Heart right ventricle (tissue), 16 donors: Measurements from ENCODE around the gene SPATC1L. TPM values are rescaled to one million over a fixed set of nuclear protein-coding genes. Genes with fewer than 3 reads are reported as not detected.

Source experiments
- ATAC-seq, 8 donors: fragments of 200-7000 bp; cut with Tn5 transposase; one replicate each; pipeline ENCODE4 v1.9.1; 2020; ENCODE audit warnings: mild to moderate bottlenecking in 8 of 8, moderate library complexity in 8 of 8, moderate number of reproducible peaks in 1 of 8
- DNase-seq, 2 donors: peaks; one replicate each; pipeline ENCODE4 v3.0.0-alpha.2; 2020
- H3K27ac ChIP-seq, 10 donors: fragments of 200-600 bp; sonication (generic) in 2 of 10; one replicate each; pipeline versions ENCODE4 v1.5.0 to v1.8.0; 2020 to 2022; ENCODE audit warnings: mild to moderate bottlenecking in 3 of 10
- H3K27me3 ChIP-seq, 7 donors: fragments of 200-600 bp; one replicate each; pipeline ENCODE4 v1.8.0; 2021 to 2022; ENCODE audit warnings: mild to moderate bottlenecking in 2 of 7
- H3K36me3 ChIP-seq, 9 donors: fragments of 200-600 bp; sonication (generic) in 1 of 9; one replicate each; pipeline versions ENCODE4 v1.5.0 to v1.8.0; 2020 to 2022; ENCODE audit warnings: mild to moderate bottlenecking in 2 of 9
- H3K4me1 ChIP-seq, 9 donors: fragments of 200-600 bp; sonication (generic) in 1 of 9; one replicate each; pipeline versions ENCODE4 v1.5.0 to v1.8.0; 2020 to 2022; ENCODE audit warnings: mild to moderate bottlenecking in 4 of 9
- H3K4me3 ChIP-seq, 10 donors: fragments of 200-600 bp; sonication (generic) in 2 of 10; one replicate each; pipeline versions ENCODE4 v1.5.0 to v1.8.0; 2020 to 2022; ENCODE audit warnings: mild to moderate bottlenecking in 7 of 10, moderate library complexity in 2 of 10
- H3K9me3 ChIP-seq, 11 donors: fragments of 200-600 bp in 10 of 11; sonication (generic) in 2 of 11; one replicate each; pipeline versions ENCODE4 v1.5.0 to v1.8.0; 2013 to 2022; ENCODE audit warnings: mild to moderate bottlenecking in 2 of 11, control low read depth in 1 of 11, moderate library complexity in 1 of 11
- WGBS, 2 donors: extraction: QIAGEN DNeasy Blood & Tissue Kit; methylation state at CpG; one replicate each; pipeline ENCODE4 v1.1.7; 2013; ENCODE audit warnings: inconsistent platforms in 1 of 2; 5-methylcytosine and 5-hydroxymethylcytosine counted together
- intact Hi-C, 10 donors: fragments of 100-400 bp; cut with DNase I; formaldehyde crosslinking; loops; one replicate each; pipeline versions ENCODE4 v1.11.1 to v1.14.2; 2022
- polyA plus RNA-seq, 2 donors: library from polyadenylated mRNA; stranded (reverse); fragments of 200-250 nt; gene quantifications; one replicate each; pipeline ENCODE4 v1.2.3, GENCODE V29; 2013
- total RNA-seq, 10 donors: library from RNA; stranded (reverse); fragmentation: NEBNext Ultra II Directional in 3 of 10; extraction: Animal tissue kit (Norgen Biotek cat#: 25700) in 3 of 10; gene quantifications; one replicate each; pipeline versions ENCODE4 v1.2.1 to v1.2.4, GENCODE V29; 2021 to 2023
- TF ChIP-seq, protein P1 (sequence below), 9 donors: fragments of 200-600 bp; sonication (generic) in 2 of 9; IDR thresholded peaks; one replicate each; pipeline versions ENCODE4 v1.5.0 to v1.8.0; 2021 to 2022; ENCODE audit warnings: antibody characterized with exemption in 9 of 9, mild to moderate bottlenecking in 5 of 9, moderate library complexity in 1 of 9
- donor health status: Arrhythmogenic right ventricular cardiomyopathy.
- donor health status: ischemic (EF 13 %, LVEDD 7.1; RV severe dilation, severe dysfunction).
- donor health status: healthy with polysubstance abuse.
- donor health status: DM: no; HTN: yes; CAD: no.
- donor health status: DM: no; HTN: no; CAD: no.
- donor health status: ischemic (EF 25% LVEDD 6.9; RV normal size, moderate dysfunction).
- donor health status: ischemic (EF 25% LVEDD 5.7; RV mildly dilated, moderate dysfunction).
- donor health status: healthy.
- donor health status: DM: yes; HTN: yes; CAD: no.
- donor health status: Ischemic cardiomyopathy.
- donor health status: ischemic (EF 35%, LVEDD 5.7; RV mildly dilated, moderate dysfunction).
- donor health status: nonischemic (EF 11% LVEDD 7.7; RV severe dilation, severe dysfunction).
- donor health status: DM: yes; HTN: yes; CAD: no.
- donor health status: PGD.
- donor health status: ischemic (EF 29% LVEDD 5.4; RV normal size, mild dysfunction).
- donor health status: nonischemic (EF 23%, LVEDD 6.1; RV moderate dilation, normal function).

Gene SPATC1L
- total and polyA plus RNA-seq, 12 donors = 4.7 to 14.6 (median 8.4) TPM

DNA sequence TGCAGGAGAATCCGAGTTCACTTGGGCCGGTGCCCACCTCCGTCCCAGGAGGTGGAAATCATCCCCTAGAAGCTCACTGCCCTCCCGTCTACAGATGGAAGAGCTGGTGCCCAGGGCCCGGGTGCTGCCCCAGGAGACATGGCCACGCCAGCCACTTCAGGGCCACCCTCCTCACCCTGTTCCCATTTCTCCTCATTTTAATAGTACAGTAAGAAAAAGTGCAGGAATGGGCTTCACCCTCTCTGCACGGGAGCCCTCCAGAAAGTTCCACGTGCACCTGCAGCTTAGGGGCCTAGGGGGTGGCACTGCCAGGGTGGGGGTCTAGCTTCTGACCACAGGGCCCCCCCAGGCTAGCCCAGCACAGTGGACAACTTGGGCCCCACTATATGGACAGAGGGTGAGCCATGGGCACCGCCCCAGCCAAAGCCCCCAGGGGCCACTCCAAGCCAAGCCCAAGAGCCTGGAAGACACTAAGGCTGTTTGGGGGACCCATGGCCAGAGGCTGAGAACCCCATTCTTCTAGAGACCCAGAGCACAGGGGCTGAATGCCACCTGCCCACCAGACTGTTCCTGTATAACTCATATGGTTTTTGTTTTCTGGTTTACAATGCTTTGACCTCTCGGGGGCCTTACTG, 25.5 kb downstream of the SPATC1L start:
- 91 to 93% methylated on average over 10 of the region's 10 CpGs for WGBS, 2 donors
- intact Hi-C loops = loop anchor here in 2 of 10 donors (10.0 kb wide), 1 partner anchor 56 kb away; no protein-coding TSS in a partner anchor
- ATAC-seq (no peak), DNase-seq (no peak)
- Histone ChIP-seq H3K27me3 (no peaks in the 10 kb centered on the region), H3K36me3 (peaks cover 0 to 6% (median 0%) of the 10 kb centered on the region in 9 donors), H3K9me3 (no peaks in the 10 kb centered on the region), H3K27ac (no peak overlapping the region), H3K4me1 (peaks cover 0 to 1% (median 0%) of the 10 kb centered on the region in 9 donors), H3K4me3 (no peak overlapping the region)
- TF ChIP-seq, protein P1, sequence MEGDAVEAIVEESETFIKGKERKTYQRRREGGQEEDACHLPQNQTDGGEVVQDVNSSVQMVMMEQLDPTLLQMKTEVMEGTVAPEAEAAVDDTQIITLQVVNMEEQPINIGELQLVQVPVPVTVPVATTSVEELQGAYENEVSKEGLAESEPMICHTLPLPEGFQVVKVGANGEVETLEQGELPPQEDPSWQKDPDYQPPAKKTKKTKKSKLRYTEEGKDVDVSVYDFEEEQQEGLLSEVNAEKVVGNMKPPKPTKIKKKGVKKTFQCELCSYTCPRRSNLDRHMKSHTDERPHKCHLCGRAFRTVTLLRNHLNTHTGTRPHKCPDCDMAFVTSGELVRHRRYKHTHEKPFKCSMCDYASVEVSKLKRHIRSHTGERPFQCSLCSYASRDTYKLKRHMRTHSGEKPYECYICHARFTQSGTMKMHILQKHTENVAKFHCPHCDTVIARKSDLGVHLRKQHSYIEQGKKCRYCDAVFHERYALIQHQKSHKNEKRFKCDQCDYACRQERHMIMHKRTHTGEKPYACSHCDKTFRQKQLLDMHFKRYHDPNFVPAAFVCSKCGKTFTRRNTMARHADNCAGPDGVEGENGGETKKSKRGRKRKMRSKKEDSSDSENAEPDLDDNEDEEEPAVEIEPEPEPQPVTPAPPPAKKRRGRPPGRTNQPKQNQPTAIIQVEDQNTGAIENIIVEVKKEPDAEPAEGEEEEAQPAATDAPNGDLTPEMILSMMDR (IDR thresholded peaks at IDR 0.05) = no peak

DNA sequence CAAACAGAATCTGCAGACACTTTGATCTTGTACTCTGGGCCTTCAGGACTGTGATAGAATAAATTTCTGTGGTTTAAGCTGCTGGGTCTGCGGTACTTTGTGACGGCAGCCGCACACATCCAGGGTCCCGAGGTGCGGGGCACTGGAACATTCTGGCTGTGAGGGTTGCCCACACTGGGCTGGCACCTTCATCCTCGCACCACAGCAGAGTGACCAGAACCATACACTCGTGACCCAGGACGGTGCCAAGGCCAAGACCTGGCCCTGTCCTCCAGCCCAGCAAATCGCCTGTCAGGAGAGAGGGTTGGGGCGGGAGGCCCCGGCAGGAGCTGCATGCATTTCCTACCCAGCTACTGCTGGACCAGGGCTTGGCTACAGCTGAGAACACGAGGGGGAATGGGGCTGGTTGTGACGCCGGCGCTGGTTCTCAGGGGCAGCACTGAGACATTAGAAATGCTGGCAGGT, 26.2 kb downstream of the SPATC1L start:
- DNase-seq = no peak
- Histone ChIP-seq H3K36me3 (peaks cover 0 to 5% (median 0%) of the 10 kb centered on the region in 9 donors), H3K4me1 (peaks cover 4 to 9% (median 7%) of the 10 kb centered on the region in 9 donors), H3K27ac (no peak overlapping the region), H3K27me3 (no peaks in the 10 kb centered on the region), H3K4me3 (no peak overlapping the region), H3K9me3 (no peaks in the 10 kb centered on the region)
- 89 to 92% methylated on average over 15 of the region's 15 CpGs for WGBS, 2 donors
- no peak for ATAC-seq
- TF ChIP-seq, protein P1 (IDR thresholded peaks at IDR 0.05) = no peak
- intact Hi-C loops = loop anchor here in 2 of 10 donors (10.0 kb wide), 1 partner anchor 57 kb away; no protein-coding TSS in a partner anchor

DNA sequence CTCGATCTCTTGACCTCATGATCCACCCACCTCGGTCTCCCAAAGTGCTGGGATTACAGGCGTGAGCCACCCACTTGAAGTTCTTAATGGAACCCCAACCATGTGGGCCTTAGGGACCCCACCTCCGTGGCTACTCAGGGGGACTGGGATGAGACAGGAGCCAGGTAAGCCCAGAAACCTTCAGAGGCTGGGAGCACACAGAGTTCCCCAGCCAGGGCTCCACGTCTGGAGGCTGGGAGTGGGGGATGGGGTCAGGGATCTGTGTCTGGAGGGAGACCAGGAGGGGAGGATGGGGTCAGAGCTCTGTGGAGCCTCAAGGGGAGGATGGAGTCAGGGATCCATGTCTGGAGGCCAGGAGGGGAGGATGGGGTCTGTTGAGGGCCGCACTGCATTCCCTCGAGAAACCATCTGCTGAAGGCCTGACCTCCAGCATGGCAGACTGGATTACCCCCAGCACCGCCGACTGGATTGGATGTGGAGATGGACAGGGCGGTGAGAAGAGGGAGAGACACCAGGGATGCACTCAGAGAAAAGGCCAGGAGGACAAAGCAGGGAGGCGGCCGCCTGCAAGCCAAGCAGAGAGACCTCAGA, 26.8 kb downstream of the SPATC1L start:
- H3K36me3 ChIP-seq = peaks cover 0 to 5% (median 0%) of the 10 kb centered on the region in 9 donors
- H3K4me3 ChIP-seq = no peak overlapping the region
- TF ChIP-seq, protein P1 (IDR thresholded peaks at IDR 0.05) = no peak
- intact Hi-C loops = loop anchor here in 2 of 10 donors (10.0 kb wide), 1 partner anchor 57 kb away; no protein-coding TSS in a partner anchor
- H3K27me3 ChIP-seq = no peaks in the 10 kb centered on the region
- WGBS, 2 donors = 83 to 92% methylated on average over 11 to 12 of the region's 12 CpGs
- ATAC-seq (no peak), DNase-seq (no peak)
- H3K4me1 ChIP-seq = peaks cover 4 to 14% (median 10%) of the 10 kb centered on the region in 9 donors
- H3K27ac ChIP-seq = no peak overlapping the region
- no peaks in the 10 kb centered on the region for H3K9me3 ChIP-seq

DNA sequence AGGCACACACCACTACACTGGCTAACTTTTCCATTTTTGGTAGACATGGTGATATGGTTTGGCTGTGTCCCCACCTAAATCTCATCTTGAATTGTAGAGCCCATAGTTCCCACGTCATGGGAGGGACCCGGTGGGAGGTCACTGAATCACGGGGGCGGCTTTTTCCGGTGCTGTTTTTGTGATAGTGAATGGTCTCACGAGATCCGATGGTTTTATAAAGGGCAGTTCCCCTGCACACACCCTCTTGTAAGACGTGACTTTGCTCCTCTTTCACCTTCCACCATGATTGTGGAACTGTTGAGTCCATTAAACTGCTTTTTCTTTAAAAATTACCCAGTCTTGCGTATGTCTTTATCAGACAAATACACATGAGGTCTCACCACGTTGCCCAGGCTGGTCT, 27.6 kb downstream of the SPATC1L start:
- no peak overlapping the region for H3K4me3 ChIP-seq
- 59 to 79% methylated on average over 10 of the region's 10 CpGs for WGBS, 2 donors
- H3K27ac ChIP-seq = no peak overlapping the region
- no peaks in the 10 kb centered on the region for H3K9me3 ChIP-seq
- peaks cover 4 to 15% (median 10%) of the 10 kb centered on the region in 9 donors for H3K4me1 ChIP-seq
- DNase-seq (no peak), ATAC-seq (no peak)
- H3K36me3 ChIP-seq = peaks cover 0 to 5% (median 0%) of the 10 kb centered on the region in 9 donors
- intact Hi-C loops = loop anchor here in 2 of 10 donors (10.0 kb wide), 1 partner anchor 58 kb away; no protein-coding TSS in a partner anchor
- no peaks in the 10 kb centered on the region for H3K27me3 ChIP-seq
- TF ChIP-seq, protein P1 (IDR thresholded peaks at IDR 0.05) = no peak
